Fibroblast of skin of scalp (primary cell): ENCODE data around the gene PRADC1.
A peak's percentile ranks its signal among the peaks of the same experiment; 100 is the strongest.

Source experiments
- DNase-seq: peaks from one replicate; pipeline ENCODE4 v3.0.0-alpha.2; 2013

The PRADC1 gene

DNA sequence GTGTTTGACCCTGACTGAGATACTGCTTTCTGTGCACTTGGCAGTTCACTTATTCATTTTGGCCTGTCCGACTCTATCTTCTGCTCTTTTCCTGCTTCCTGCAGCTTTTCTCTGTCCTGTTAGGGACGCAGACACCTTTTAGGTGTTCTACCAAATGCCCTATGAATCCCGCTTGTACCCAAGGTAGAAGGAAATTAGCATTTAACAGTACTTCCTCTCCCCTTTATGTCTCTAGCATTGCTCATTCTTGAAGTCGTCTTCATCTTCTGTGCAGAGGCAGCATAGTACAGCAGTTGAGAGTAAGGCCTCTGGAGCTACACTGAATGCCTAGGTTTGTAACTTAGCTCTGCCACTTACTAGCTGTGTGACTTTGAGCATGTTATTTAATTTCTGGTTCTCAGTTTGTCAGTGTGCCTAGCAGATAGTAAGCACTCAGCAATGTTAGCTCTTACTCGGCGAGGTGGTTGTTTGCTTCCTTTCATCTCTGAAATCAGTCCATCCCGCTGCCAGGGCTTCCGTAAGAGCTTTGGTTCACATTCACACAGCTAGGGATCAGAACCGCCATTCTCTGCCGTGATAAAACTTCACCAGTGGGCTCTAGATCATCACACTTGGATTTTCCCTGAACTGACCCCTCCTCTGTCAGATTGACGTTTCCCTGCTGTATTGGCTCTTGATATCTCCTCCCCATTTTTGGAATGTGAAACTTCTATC is 2.4 kb upstream of the PRADC1 start:
- no peak for DNase-seq

DNA sequence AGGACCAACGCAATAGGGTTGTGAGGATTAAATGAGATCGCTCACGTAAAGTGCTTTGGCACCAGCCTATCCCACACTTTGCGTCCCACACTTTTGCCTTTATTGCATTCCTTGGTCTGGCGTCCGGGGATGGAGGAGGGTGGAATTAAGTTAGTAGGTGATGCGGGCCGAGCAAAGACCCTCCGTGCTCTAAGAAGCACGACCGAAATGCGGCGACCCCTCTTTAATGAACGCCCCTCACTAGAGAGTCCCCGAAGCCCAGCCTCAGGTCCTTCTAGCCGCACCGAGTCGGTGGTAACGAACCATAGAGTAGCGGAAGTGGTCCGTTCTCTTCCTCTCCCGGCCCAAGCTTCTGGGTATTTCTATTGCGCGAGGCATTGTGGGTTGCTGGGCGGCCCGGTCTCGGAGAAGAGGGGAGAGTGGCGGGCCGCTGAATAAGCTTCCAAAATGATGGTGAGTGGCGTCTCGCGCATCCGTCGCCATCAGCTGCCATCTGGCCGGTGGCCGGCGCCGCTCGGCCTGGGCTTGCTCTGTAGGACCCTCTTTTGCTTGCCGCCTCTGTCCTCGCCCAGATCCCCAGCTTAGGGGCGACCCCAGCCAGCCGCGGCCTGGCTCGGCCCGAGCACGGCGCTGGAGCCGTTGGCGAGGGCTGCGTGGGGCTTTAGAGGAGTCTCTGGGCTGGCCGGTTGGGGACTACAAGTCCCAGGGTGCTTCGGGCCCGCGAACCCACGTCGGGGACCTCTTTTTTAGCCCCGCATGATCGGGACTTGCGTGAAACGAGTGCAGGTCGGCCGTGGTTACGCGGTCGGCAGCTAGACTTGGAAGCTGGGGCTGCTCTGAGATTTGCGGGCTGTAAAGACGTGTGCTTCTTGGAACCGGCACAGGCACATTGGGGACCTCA is 1.1 kb upstream of the PRADC1 start, which contains the start of gene CCT7:
TSS of gene CCT7 (plus strand) at position 377 of the 901 bp plus-strand sequence. CDS start at position 448, 71 bp downstream.
- DNase-seq = peak; percentile 92

DNA sequence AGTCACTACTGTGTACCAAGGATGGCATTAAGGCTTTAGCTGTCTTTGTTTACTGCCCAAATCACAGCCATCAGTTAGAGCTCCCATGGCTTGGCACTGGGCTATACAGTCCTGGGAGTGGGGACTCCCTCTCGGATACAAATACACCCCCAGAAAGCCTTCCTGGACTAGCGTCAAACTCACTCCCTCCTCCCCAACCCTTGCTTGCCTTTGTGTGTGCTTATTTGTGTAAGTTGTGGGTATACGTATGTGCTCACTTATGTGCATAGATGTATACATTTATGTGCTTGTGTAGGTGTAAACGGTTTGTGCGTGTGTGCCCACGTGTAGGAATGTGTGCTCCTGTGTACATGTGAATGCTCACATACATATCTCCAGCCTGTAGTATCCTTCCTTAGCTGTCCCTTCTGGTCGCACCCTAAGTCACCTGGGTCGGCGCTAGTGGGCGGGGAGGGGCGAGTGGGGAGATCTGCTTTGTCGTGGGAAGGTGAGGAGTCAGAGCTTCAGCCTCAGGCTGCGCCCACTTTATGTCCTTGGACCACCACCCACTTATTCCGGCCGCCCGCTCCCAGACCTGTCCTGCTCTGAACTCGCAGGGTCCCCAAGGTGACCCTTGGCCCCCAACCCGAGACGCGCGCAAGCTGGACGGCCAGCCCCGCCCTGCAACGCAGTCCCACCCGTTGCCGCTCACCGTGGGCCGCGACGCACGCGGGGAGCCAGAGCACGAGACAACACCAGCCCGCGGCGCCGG is 461 bp downstream of the PRADC1 start:
- DNase-seq = no peak

DNA sequence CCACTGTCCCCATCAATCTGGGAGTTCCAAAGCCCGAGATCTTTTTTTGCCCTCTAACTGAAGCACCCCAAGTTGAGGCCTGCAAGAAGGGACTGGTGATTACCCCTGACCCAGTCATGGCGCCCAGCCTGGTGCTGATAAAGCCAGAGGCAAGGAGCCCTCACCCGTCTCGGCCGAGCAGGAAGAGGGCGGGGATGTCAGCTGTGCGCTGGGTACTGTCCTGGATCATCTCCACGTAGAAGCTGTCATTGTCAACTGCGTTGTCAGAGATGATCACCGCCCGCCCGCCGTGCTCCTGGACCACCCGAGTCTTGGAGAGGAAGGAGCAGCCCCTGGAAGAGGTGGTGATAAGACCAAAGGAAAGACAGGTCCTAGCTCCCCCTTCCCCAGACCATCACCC is 4.4 kb downstream of the PRADC1 start:
- no peak for DNase-seq

DNA sequence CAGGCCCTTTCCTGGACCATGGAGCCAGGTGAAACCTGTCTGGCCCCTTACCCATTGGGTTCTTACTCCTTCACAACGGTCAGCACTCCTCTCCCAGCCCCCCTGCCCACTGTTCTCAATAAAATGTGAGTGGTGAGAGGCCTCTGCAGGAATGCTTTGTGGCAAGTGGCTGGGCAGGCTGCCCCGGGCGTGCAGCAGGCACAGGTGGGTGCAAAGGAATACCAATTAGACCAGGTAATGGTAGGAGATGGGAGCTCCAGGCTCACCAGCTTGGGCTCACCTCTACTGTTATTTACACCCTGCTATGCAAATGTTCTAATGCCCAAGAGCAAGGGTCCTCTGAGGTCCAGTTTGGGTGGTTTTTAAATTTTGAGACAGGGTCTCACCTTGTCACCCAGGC is 6.0 kb downstream of the PRADC1 start:
- no peak for DNase-seq

DNA sequence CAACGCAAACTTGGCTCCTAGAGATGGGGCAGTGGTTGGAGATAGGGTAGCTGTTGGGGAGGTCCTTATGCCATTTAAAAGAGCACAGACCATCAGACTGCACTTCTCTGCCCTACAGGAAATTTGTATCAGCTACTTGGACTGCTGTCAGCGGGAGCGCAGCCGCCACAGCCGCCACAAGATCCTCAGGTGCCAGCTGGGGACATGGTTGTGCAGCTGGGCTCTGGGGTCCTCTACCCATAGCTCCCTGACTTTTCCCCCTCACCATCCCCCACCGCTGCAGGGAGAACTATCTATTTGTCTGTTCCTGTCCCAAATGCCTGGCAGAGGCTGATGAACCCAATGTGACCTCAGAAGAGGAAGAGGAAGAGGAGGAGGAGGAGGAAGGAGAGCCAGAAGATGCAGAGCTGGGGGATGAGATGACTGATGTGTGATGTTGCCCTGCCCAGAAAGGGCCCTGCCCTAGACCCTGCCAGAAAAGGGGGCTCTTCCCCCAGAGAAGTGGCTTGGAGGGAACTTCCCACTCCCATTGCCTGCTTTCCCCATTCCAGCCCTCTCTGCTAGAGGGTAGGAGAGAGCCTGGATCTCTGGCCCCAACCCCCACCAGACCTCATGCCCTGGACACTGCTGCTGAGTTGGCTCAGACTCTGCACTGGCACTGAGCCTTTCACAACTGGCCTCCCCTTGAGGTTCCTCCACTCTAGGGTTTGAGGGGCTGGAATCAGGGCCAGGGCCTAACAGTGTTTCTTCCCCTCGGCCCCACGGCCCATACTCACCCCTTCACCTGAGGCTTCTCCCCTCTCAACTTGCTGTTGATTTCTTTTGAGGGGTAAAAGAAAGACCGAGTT is 7.3 kb downstream of the PRADC1 start:
- DNase-seq = no peak

DNA sequence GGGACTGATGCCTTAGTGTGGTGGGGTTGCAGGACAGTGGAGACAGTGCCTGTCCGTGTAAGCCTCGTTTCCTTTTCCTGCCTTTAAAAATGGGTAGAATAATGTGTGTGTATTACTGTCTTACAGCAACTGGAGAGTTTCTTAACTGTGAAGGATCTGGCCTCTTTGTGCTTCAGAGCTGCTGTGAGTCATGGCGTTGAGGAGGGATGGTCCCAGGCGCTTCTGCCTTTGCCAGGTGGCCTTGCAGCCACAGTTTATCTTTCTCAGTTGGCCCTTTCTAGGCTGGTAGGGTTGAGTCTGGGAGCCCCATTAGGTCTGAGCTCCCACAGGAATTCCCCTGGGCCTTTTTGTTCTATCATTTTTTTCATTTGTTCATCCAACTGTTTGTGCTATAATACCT is 9.2 kb downstream of the PRADC1 start:
- DNase-seq = no peak

DNA sequence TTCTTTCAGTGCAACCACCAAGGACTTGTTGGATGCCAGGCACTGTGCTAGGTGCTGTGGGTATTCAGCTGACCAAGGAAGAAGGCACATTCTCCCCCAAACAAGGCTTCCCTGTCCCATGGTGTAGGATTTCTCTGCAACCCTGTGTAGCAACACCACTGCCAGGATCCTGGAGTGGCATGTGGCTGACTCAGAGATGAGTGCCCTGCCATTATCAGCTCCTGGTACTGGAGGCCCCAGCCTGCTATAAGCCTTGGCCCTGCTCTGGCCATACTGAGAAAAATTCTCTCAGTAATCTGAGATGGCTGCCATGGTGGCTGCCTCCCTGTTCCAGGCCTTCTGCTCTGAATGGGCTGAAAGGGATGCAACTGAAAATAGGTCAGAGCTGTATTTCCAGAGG is 14.7 kb downstream of the PRADC1 start:
- no peak for DNase-seq

DNA sequence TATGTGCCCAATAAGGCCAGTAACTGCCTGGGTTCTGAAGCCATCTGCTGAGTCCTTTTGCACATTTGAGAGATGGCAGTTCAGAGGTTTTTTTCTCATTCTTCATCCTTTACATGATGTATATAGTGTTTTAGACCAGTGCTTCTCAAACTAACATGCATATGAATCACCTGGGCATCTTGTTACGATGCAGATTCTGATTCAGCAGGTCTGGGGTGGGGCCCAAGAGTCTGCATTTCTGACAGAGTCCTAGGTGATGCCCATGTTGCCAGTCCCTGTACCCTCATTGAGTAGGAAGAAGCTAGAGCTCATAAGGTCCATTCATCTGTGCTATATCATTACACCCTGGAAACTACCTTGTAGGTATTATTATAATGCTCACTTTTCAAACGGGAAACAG is 15.2 kb downstream of the PRADC1 start:
- DNase-seq = no peak

DNA sequence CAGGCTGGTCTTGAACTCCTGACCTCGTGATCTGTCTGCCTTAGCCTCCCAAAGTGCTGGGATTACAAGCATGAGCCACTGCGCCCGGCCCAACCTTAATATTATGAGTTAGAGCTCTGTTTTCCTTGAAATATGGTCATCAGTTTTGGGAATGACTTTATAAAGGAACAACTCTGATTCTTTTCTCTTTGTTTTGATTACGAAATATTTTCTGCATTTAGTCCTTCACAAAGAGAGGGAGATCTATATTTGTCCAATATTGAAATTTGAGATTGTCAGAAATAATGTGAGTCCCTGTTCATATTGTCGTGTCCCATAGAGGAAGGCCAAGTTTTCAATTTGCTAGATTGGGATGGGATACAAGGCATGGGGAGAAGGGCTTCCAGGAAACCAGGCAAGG is 15.9 kb downstream of the PRADC1 start:
- no peak for DNase-seq

DNA sequence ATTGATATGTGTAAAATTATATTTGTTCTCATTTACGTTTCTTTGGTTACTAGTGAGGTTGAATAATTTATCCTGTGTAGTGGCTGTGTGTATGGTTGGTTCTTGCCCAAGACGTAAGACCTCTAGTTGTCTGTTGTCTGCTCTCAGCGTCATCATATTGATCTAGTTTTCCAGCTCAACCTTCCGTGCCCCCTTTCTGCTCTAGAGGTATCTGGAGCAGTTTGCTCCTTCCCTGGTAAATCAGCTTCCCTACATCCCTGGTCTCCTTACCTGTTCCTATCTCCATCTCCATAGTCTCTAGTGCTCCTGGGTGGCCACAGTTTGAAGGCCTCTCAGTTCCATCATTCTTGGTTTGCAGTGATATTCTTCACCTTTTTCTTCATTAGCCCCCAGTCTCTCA is 17.8 kb downstream of the PRADC1 start:
- no peak for DNase-seq

DNA sequence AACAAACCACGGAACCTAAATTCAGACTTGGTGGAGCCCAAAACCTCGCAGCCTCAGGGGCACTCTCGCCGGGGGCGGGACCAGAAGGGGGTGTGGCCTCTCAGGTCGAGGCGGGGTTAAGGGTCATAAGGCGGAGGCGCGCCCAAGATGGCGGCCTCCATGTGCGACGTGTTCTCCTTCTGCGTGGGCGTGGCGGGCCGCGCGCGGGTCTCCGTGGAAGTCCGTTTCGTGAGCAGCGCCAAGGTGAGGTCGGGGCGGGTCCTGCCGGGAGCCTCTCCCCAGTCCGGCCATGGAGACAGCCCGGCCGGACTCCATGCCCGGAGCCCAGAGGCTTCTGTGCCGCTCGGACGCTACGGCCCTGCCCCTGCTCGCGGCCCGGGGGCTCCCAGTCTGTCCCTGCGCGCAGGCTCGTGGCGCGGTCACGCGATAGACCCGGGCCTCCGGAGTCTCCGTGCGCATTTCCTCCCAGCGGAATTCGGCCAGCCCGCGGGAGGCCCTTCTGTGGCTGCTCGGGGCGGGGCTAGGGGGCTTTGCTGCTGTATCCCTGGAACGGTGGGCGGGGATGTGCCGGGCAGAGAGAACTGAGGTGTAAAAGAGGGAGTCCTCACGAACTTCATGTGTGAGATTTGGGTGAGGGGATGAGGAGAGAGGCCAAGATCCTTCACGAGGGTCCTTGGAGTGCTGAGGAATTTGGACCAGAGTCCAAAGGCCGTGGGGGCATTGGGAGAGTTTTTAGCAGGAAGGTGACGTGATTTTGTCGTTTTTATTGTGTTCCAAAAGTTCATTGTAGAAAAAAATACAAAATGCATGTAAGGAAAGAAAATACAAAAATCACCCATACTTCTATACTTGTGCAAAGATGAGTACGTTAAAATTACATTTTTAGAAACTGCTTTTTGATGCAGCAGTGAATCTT is 18.7 kb downstream of the PRADC1 start, which contains the start of gene SMYD5:
TSS of gene SMYD5 (plus strand) at position 126 of the 916 bp plus-strand sequence. CDS start at position 148, 22 bp downstream.
- peak; percentile 79 for DNase-seq

DNA sequence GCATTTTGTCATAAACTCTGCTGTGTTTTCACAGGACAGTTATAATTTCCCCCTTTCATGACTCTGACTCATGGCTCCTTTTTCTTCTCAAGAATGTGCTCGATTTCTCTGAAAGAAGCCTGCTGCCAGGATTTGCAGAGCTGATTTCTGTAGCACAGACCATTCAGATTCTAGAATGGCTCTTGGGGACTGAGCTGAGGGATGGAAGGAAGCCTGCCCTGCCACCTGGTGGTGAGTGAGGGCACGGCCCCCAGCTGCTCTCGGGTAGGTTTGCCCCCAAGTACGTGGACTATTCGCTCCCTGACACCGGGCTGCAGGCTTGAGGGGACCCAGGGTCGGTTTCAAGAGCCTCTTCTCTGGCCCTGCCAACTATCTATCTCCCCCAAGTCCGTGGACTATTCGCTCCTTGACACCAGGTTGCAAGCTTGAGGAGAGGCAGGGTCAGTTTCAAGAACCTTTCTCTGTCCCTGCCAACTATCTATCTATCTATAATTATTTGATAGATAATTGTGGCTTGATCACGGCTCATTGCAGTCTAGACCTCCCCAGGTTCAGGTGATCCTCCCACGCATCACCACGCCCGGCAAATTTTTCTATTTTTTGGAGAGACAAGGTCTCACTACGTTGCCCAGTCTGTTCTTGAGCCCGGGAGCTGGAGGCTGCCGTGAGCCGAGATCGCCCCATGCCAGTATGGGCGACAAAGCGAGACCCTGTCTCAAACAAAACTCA is 20.4 kb downstream of the PRADC1 start:
- DNase-seq = peak; percentile 87

DNA sequence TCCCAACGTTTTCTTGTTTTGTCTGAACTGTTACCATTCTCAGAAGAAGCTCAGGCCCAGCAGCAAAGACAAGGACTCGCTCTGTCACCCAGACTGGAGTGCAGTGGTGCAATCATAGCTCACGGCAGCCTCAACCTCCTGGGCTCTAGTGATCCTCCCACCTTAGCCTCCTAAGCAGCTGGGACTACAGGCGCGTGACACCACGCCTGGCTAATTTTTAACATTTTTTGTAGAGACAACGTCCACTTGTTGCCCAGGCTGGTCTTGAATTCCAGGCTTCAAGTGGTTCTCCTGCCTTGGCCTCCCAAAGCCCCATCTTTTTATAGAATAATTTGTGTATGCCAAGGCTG is 21.0 kb downstream of the PRADC1 start:
- no peak for DNase-seq

DNA sequence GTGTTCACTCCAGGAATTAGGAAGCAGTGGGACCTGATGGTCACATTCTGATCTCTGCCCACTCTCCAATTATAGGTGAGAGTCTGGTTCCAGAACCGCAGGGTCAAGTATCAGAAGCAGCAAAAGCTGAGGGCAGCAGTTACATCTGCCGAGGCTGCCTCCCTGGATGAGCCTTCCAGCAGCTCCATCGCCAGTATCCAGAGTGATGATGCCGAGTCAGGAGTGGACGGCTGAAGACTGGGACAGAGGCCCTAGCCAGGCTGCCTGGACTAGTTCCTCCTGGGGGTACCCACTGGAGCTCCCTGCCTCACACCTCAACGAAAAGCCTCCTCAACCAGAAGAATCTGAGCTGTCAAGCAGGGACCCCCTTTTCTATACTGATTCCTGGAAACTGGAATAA is 22.3 kb downstream of the PRADC1 start:
- DNase-seq = no peak

DNA sequence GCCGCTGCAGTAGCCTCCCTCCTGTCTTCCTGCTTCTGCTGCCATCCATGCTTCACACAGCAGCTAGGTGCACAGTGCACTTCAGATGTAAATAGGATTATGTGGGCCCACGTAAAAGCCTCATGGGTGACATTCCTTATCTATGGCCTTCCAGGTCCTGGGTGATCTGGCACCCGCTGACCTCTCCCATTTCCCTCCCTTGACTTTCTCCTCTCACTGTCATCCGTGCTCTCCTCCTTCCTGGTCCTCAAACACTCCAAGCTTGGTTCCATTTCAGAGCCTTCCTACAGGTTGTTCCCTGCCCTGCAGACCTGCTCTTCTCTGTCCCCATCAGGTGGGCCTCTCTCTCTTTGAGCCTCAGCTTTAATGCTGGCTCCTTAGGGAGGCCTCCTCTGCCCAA is 23.0 kb downstream of the PRADC1 start:
- no peak for DNase-seq

DNA sequence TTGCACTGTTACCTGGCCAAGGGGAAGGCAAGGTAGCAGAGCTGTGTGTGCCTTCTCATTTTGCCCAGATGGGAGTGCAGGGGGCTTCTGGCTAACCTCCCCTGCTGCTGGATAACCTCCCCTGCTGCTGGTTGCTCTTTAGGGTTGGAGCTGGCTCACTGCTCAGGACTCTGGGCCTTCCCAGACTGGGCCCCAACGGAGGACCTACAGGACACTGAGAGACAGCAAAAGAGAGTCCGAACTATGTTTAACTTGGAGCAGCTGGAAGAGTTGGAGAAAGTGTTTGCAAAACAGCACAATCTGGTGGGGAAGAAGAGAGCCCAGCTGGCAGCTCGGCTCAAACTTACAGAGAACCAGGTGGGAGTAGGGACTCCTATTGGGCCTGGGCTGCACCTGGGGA is 24.8 kb downstream of the PRADC1 start:
- DNase-seq = no peak

DNA sequence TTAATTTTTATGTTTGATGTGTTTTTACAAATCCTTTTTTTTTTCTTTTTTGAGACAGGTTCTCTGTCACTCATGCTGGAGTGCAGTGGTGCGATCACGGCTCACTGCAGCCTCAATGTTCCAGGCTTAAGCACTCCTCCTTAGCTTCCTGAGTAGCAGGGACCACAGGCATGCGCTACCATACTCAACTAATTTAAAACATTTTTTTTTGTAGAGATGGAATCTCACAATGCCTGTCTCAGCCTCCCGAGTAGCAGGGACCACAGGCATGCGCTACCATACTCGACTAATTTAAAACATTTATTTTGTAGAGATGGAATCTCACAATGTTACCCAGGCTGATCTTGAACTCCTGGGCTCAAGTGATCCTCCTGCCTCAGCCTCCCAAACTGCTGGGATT is 27.4 kb downstream of the PRADC1 start:
- peak; percentile 86 for DNase-seq

DNA sequence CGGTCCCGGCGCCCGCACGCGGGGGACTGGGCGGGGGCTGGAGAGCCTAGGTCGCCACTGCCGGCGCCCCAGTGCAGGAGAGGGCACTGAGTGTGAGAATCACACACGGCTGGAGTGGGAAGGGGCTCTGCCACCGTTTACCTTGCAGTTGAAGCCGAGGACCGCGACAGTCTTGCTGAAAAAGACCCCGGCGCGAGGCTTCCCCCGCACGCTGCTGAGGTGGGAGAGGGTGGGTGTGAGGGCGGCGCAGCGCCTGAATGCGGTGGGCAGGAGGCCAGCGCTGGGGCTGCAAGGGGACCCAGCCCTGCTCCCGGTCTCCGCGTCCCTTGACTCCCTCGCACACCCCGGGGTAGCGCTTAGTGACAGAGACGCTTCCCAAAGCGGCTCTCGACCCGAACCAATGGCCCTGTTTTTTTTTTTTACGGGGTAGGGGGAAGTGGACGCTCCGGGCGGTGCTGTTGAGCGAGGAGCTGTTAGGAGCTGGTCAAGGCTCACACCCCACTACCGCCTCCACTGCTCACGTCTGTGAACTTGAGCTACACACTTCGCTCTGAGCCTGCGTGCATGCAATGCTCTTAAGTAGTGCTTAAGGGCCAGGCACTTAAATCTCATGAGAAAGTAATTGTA is 29.9 kb downstream of the PRADC1 start:
- DNase-seq = no peak
